ENCODE measurements around the gene ANG.

Gene ANG

DNA sequence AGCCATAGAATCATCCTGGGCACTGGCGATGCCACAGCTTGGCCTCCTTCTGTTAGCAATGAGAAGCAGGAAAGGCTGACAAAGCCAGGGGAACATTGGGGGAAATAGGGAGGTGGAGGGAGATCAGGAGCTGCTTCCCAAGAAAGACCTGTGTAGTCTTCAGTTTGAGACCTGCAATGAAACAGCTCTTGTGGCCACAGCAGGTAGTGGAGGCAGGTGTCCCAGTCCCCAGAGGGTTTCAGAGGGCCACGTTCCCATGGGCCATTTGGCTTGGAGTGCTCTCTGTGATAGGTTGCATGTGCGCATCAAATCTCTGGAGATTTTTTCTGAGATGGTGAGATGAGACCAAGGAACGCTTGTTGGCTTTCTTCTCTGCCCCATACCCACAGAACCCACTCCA lies 32.7 kb upstream of the ANG start:
- DNase-seq (ENCODE audit: extremely low read depth, low read depth): no peak
- TF ChIP-seq, protein P1, sequence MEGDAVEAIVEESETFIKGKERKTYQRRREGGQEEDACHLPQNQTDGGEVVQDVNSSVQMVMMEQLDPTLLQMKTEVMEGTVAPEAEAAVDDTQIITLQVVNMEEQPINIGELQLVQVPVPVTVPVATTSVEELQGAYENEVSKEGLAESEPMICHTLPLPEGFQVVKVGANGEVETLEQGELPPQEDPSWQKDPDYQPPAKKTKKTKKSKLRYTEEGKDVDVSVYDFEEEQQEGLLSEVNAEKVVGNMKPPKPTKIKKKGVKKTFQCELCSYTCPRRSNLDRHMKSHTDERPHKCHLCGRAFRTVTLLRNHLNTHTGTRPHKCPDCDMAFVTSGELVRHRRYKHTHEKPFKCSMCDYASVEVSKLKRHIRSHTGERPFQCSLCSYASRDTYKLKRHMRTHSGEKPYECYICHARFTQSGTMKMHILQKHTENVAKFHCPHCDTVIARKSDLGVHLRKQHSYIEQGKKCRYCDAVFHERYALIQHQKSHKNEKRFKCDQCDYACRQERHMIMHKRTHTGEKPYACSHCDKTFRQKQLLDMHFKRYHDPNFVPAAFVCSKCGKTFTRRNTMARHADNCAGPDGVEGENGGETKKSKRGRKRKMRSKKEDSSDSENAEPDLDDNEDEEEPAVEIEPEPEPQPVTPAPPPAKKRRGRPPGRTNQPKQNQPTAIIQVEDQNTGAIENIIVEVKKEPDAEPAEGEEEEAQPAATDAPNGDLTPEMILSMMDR (IDR thresholded peaks at IDR 0.05; ENCODE audit: low read depth, low read length): no peak

DNA sequence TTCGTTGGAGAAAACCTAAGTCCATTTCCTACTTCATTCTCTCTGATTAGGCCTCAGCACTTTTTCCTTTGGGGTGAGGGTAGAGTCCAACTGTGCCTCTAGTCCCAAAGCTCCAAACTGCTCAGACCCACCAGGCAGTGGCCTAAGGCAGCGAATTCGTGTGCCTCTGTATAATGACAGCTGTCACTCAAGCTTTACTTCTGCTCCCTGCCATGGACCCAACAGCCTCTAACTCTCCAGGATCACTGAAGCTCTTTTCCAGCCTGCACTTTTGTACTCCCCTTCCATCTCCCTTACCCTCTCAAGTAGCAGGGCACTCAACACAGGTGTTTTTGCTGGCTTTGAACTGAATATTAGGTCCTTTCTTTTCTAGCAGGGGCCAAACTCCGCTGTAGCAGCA lies 32.3 kb upstream of the ANG start:
- DNase-seq (ENCODE audit: extremely low read depth, low read depth): no peak
- TF ChIP-seq, protein P1 (IDR thresholded peaks at IDR 0.05; ENCODE audit: low read depth, low read length): no peak

DNA sequence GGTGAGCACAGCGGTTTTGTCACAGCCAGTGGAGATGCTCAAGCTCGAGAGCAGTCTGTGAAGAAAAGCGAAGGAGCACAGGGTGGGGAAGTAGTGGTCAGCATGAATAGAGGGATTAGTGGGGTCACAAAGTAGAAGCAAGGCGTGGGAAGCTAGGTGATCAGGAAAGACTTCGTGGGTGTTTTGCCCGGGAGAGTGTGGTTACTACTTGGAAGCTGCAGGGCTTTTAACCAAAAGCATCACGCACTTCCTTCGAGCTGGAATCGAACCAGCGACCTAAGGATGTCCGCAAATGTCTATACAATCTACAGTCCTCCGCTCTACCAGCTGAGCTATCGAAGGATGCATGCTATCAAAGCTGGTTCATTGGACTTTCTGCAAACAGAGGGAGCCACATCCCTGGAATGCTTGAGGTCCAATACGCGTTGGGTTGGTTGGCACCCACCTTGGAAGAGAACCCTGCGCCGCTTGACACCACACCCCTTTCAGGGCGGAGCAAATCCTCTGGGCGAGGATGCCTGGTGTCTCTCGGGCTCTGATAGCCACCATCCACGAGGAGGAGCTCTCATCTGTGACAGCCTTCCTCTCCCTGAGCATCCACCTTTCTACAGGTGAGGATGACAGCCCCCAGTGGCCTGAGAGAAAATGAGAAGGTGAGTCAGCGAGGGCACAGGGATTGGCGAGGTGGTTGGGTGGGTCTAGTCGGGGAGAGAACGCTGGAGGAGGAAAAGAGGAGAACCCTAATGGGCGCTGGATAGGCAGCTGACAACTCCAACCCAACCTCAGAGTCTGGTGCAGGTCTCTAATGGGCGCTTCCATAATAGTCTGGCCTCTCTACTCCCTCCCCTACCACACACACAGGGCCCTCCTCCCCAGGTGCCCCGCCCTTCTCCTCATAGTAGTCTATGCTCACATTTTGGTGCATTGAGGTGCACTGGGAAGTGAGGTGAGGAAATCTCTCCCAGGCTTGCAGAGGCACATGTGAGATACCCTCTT lies 31.1 kb upstream of the ANG start:
- no peak for DNase-seq (ENCODE audit: extremely low read depth, low read depth)
- TF ChIP-seq, protein P1 (IDR thresholded peaks at IDR 0.05; ENCODE audit: low read depth, low read length): no peak; the same call in 1 of the 2 replicates

DNA sequence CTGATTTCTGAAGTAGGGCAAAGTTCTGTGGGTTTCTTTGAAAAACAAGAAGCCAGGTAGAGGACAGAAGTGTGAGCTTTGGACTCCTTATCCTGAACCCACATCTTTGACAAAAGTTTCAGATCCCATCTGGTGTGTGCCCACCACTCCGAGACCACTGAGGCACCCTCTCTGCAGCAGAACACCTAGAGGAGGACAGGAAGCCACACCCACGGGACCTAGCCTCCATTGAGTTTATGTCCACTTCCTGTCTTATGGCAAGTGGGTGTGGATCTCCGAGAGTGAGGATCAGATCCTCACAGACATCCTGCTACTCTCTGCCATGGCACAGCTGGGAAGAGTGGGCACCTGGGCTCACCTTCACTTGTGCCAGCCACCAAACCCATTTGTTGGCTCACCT lies 30.3 kb upstream of the ANG start:
- no peak for DNase-seq (ENCODE audit: extremely low read depth, low read depth)
- TF ChIP-seq, protein P1 (IDR thresholded peaks at IDR 0.05; ENCODE audit: low read depth, low read length): no peak

DNA sequence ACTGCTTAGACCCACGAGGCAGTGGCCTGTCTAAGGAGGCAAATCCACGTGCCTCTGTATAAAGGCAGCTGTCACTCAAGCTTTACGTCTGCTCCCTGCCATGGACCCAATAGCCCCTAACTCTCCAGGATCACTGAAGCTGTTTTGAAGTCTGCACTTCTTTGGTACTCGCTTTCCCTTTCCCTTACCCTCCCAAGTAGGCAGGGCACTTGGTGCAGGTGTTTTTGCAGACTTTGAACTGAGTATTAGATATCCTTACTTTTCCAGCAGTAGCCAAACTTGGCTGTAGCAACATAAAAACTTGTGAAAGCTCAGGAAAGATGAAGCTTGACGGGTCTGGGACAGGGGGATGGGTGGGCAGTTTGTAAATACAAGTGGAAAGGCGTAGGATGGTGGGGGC lies 29.2 kb upstream of the ANG start:
- DNase-seq (ENCODE audit: extremely low read depth, low read depth): no peak
- TF ChIP-seq, protein P1 (IDR thresholded peaks at IDR 0.05; ENCODE audit: low read depth, low read length): no peak

DNA sequence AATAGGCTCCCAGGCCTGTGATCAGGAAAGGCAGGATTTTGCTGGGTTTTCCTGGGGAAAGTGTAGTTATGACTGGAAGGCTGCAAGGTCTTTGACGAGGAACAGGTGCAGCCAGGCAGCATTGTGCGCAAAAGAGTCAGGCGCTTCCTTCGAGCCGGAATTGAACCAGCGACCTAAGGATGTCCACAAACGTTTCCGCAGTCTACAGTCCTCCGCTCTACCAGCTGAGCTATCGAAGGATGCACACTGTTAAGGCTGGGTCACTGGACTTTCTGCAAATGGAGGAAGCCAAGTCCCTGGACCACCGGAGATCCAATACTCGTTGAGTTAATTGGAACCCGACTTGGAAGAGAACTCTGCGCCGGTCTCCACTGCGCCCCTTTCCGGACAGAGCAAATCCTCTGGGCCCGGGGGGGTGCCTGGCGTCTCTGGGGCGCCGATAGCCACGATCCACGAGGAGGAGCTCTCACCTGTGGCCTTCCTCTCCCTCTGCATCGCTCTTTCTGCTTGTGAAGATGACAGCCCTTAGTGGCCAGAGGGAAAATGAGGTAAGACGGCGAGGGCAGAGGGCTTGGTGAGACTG lies 28.7 kb upstream of the ANG start:
- TF ChIP-seq, protein P1 (IDR thresholded peaks at IDR 0.05; ENCODE audit: low read depth, low read length): no peak
- DNase-seq (ENCODE audit: extremely low read depth, low read depth): no peak

DNA sequence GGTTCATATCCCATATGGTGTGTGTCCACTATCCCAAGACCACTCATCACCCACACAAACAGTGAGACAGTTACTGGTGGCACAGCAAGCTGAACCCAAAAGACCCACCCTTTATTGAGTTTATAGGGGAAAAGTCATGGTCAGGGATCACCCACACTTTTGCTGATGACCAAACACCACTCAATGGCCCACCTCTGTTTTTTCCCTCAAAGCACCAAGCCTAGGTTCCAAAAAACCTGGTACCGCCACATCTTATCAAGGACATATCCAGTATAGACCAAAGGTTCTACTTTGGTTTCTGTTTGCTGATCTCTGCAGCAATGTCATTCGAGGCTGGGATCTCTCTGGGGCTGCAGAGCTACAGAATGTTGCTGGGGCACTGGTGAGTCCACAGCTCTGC lies 27.4 kb upstream of the ANG start:
- DNase-seq (ENCODE audit: extremely low read depth, low read depth): no peak
- TF ChIP-seq, protein P1 (IDR thresholded peaks at IDR 0.05; ENCODE audit: low read depth, low read length): no peak
